Measurements from ENCODE around the gene MANSC4.

Gene MANSC4

GRCh38 chr12:27779920-27780611 is at the start of gene MANSC4, which contains the start of gene KLHL42:
MANSC4 (minus strand) TSS chr12:27780236; CDS start chr12:27771276, 8,960 bp downstream.
KLHL42 (plus strand) TSS chr12:27780233; CDS start chr12:27780331, 98 bp downstream.
- DNase-seq (ENCODE audit: low spot score in 2 of 2), result peak; percentile 57 to 84
- H3K9me3 Mint-ChIP-seq, result no peaks in the 10 kb centered on the region

DNA sequence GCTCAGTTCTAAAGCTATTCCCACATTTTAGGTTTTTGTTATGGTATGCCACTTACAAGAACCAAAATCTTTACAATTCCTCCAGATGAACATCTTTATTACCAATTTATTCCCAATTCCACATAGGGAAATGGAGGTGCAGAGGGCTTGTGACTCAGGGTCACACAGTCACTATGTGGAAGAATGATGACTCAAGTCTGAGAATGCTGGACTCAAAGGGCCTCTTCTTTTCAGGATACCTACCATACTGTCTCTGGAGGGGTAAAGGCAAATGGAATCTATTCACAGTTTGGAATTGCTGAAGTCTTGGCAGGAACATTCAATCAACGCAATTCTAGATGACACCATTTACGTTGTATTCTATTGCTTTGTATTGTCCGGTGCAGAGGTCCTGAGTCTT is 48.2 kb upstream of the MANSC4 start:
- Mint-ChIP-seq H3K4me3 (no peak overlapping the region), H3K4me1 (peaks cover 22% of the 10 kb centered on the region), H3K36me3 (peaks cover 6% of the 10 kb centered on the region), H3K9me3 (no peaks in the 10 kb centered on the region), H3K27ac (no peak overlapping the region)
- ATAC-seq (no peak), DNase-seq (ENCODE audit: low spot score in 2 of 2) (no peak)

More at GRCh38 chr12:27779920-27780611, at the start of gene MANSC4, which contains the start of gene KLHL42:
- Mint-ChIP-seq H3K4me1 (peaks cover 39% of the 10 kb centered on the region), H3K27ac (peak within 1 kb of the TSS; percentile 67), H3K4me3 (peak within 1 kb of the TSS; percentile 74), H3K36me3 (peaks cover 13% of the 10 kb centered on the region)
- peak; percentile 91 for ATAC-seq

DNA sequence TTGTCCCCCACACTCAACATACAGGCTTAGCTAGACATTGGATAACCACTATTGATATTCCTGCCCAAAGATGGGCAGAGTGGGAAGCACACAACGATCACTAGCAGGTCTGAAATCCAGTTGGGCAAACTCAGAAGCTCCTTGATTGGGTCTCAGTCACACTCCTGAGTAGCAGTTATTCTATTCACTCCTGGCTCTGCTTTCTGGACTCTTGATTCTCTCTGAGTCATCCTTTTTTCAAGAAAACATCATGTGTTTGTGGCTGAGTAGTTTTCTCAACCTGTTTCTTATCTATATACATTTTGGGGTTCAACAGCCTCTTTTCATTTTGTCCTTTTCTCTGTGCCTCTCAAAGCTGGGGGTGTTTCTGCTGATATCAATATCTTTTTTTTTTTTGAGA is 46.0 kb upstream of the MANSC4 start:
- Mint-ChIP-seq H3K4me3 (no peak overlapping the region), H3K4me1 (peaks cover 43% of the 10 kb centered on the region), H3K9me3 (no peaks in the 10 kb centered on the region), H3K27ac (no peak overlapping the region), H3K36me3 (peaks cover 14% of the 10 kb centered on the region)
- ATAC-seq, result no peak
- DNase-seq (ENCODE audit: low spot score in 2 of 2), result no peak

DNA sequence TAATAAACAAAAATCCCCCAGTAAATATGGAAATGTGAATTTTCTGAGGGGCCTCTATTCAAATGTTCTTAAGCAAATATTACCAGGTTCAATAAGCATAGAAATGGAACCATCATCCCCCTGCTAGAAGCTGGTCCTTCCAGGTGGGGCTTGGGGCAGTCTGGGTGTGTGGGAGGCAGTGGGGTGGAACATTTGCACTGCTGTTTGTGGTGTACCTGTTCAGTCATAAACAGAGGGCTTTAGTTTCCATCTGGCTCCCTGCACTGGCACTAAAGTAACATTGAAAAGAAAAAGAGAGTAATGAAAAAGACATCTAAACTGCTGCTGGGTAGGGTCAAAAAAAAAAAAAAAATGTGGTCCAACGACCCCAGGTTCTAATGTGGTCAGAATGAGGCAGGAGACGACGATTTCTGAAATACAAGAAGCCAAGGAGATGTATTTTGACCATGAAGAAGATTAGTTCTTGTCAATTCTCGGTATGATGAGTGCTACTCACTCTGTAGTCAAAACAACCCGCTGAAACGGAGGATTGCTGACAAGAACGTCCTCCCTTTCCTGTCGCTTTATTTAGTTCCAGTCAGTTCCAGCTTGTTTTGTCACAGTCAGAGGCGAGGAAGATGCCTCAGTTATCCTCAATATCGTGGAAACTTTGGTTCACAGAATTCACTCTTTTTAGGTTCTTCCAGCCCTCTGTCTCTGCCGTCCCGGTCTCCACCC is 44.2 kb upstream of the MANSC4 start:
- Mint-ChIP-seq H3K4me3 (peak overlapping the region; percentile 37), H3K36me3 (peaks cover 14% of the 10 kb centered on the region), H3K4me1 (peaks cover 43% of the 10 kb centered on the region), H3K9me3 (no peaks in the 10 kb centered on the region), H3K27ac (peak overlapping the region; percentile 10)
- ATAC-seq (peak; percentile 23), DNase-seq (ENCODE audit: low spot score in 2 of 2) (peak in 1 of 2 donors; percentile 57)

DNA sequence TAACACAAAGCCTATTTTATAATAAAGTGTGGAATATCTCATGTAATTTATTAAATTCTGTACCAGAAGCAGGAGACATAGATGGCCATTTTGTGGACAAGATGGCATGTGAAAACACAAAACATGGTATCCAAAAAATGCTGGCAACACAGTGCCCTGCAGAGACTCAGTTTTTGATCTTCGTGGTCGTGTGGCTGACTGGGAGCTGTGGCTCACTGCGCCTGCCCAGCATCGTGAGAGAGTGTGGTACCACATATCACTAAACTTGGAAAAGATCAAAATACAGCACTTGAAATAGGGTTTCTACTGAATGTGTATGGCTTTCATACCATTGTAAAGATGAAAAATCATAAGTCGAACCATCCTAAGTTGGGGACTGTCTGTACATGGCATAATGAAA is 43.0 kb upstream of the MANSC4 start:
- Mint-ChIP-seq H3K36me3 (peaks cover 14% of the 10 kb centered on the region), H3K9me3 (no peaks in the 10 kb centered on the region), H3K4me1 (peaks cover 43% of the 10 kb centered on the region), H3K27ac (peak overlapping the region; percentile 75), H3K4me3 (peak overlapping the region; percentile 14)
- ATAC-seq (no peak), DNase-seq (ENCODE audit: low spot score in 2 of 2) (no peak)

- ATAC-seq (peak; percentile 94), DNase-seq (ENCODE audit: low spot score in 2 of 2) (peak; percentile 48 to 90)
- H3K4me1 Mint-ChIP-seq, result peaks cover 43% of the 10 kb centered on the region
These were observed 42.2 kb upstream of the MANSC4 start for GRCh38 chr12:27822076-27822712.

DNA sequence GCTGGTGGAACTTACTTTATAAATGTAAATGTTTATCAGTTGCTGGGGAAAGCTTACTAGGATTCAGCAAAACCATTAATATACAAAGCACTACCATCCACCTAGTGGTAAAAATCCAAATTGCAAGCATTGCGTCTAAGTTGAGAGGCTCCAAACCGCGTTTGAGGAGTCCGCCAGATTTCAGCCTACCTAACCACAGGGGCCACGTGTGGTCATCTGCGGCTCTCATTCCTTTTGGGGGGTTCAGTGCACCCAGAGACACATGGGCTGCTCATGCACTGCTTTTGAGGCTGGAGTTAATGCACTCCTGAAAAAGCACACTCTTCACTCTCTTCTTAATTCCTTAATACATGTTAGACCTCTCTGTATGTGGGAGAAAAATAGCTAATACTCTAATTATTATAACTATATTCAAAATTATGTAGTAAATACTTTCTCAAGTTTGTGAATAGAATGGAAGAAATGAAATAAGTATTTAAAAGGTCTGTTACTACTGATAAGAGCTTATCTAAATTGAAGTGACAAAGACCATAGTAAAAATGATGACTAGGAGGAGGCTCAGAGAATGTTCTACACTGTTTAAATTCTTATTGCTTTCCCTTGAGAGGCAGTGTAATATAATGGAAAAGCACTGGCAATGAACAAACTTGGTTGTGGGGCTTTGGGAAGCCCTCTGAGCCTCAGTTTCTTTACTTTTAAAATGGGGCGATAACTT is 41.4 kb upstream of the MANSC4 start:
- H3K9me3 Mint-ChIP-seq, result no peaks in the 10 kb centered on the region
- peaks cover 42% of the 10 kb centered on the region for H3K4me1 Mint-ChIP-seq
- H3K4me3 Mint-ChIP-seq, result peak overlapping the region; percentile 14
- ATAC-seq (no peak), DNase-seq (ENCODE audit: low spot score in 2 of 2) (peak; percentile 34 to 68)
- peaks cover 14% of the 10 kb centered on the region for H3K36me3 Mint-ChIP-seq
- H3K27ac Mint-ChIP-seq, result peak overlapping the region; percentile 75

More at GRCh38 chr12:27822076-27822712, 42.2 kb upstream of the MANSC4 start:
- Mint-ChIP-seq H3K9me3 (no peaks in the 10 kb centered on the region), H3K4me3 (peak overlapping the region; percentile 14), H3K27ac (peak overlapping the region; percentile 75), H3K36me3 (peaks cover 14% of the 10 kb centered on the region)

DNA sequence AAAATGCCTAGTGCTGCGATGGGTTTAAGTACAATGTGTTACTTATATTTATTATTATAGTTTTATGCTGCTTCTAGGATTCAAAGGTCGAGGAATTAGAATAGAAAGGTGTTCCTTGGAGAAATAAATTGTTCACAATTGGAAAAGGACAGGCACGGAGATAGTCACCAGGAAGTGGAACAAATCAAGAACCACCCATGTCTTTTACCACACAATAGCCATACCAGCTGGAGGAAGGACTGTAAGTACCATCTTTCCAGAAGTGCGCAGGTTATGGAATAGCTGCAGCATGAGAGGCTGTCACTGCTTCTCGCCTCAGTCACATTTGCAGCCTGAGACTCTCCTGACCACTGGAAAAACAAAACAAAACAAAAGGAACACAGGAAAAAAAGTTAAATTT is 40.5 kb upstream of the MANSC4 start:
- peaks cover 36% of the 10 kb centered on the region for H3K4me1 Mint-ChIP-seq
- no peaks in the 10 kb centered on the region for H3K9me3 Mint-ChIP-seq
- no peak overlapping the region for H3K4me3 Mint-ChIP-seq
- ATAC-seq (no peak), DNase-seq (ENCODE audit: low spot score in 2 of 2) (no peak)
- peaks cover 14% of the 10 kb centered on the region for H3K36me3 Mint-ChIP-seq
- no peak overlapping the region for H3K27ac Mint-ChIP-seq

DNA sequence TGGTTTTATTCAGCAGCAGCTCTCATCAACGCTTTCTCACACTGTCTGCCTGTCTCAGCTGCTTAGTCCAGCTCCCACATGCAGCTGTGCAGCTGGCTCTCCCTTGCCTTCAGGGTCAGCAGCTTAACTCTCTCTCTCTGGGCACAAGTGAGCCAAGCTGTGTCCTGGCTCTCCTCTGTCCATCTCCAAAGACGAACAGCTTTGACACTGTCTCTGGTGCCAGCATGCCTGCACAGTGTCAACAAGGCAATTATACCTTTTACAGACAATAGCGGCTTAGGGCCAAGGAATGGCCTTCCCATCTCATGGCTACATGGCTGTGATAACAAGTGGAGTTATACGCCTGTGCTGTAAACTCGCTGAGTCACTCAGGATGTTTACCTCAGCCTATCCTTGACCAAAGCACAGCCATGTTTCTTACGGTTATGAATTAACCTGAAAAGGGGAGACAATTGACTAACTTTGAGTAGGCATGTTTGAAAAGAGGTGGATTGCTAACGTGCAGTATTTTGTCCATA is 38.4 kb upstream of the MANSC4 start:
- DNase-seq (ENCODE audit: low spot score in 2 of 2) (no peak), ATAC-seq (no peak)
- Mint-ChIP-seq H3K4me3 (no peak overlapping the region), H3K27ac (no peak overlapping the region), H3K36me3 (peaks cover 8% of the 10 kb centered on the region), H3K9me3 (no peaks in the 10 kb centered on the region), H3K4me1 (peaks cover 22% of the 10 kb centered on the region)

GRCh38 chr12:27817766-27818165 is 37.7 kb upstream of the MANSC4 start:
- no peak for DNase-seq (ENCODE audit: low spot score in 2 of 2)
- no peak for ATAC-seq

GRCh38 chr12:27814851-27815591 is 35.0 kb upstream of the MANSC4 start:
- no peaks in the 10 kb centered on the region for H3K9me3 Mint-ChIP-seq
- no peaks in the 10 kb centered on the region for H3K4me1 Mint-ChIP-seq
- no peak for DNase-seq (ENCODE audit: low spot score in 2 of 2)
- no peak for ATAC-seq
- no peaks in the 10 kb centered on the region for H3K36me3 Mint-ChIP-seq
- H3K4me3 Mint-ChIP-seq, result no peak overlapping the region
- H3K27ac Mint-ChIP-seq, result no peak overlapping the region

More at GRCh38 chr12:27817766-27818165, 37.7 kb upstream of the MANSC4 start:
- Mint-ChIP-seq H3K9me3 (no peaks in the 10 kb centered on the region), H3K4me3 (no peak overlapping the region), H3K27ac (peak overlapping the region; percentile 50), H3K4me1 (peaks cover 17% of the 10 kb centered on the region), H3K36me3 (peaks cover 8% of the 10 kb centered on the region)

DNA sequence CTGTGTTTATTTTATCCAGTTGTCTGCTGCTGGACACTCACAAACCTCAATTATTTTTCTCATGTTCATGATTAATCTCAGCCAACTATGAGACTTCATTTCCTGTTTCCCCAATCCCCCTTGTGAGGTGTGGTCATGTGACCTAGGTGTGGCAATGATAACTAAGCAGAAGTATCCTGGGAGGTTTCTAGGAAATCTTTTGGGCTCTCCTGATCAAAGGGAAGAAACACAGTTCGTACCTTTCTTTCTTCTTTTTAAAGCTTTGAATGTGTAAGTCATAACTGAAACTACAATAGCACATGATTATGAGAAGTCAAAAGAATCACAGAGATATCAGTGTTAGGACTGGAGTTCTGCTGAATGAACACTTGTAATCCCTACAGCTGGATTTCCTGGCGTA is 34.4 kb upstream of the MANSC4 start:
- no peaks in the 10 kb centered on the region for H3K9me3 Mint-ChIP-seq
- H3K36me3 Mint-ChIP-seq, result no peaks in the 10 kb centered on the region
- DNase-seq (ENCODE audit: low spot score in 2 of 2), result no peak
- H3K27ac Mint-ChIP-seq, result no peak overlapping the region
- H3K4me3 Mint-ChIP-seq, result no peak overlapping the region
- ATAC-seq, result no peak
- H3K4me1 Mint-ChIP-seq, result no peaks in the 10 kb centered on the region

- Mint-ChIP-seq H3K4me3 (no peak overlapping the region), H3K9me3 (peaks cover 3% of the 10 kb centered on the region), H3K36me3 (no peaks in the 10 kb centered on the region), H3K27ac (no peak overlapping the region), H3K4me1 (peaks cover 8% of the 10 kb centered on the region)
- ATAC-seq (no peak), DNase-seq (ENCODE audit: low spot score in 2 of 2) (no peak)
These were observed 32.5 kb upstream of the MANSC4 start for GRCh38 chr12:27812502-27812901.

DNA sequence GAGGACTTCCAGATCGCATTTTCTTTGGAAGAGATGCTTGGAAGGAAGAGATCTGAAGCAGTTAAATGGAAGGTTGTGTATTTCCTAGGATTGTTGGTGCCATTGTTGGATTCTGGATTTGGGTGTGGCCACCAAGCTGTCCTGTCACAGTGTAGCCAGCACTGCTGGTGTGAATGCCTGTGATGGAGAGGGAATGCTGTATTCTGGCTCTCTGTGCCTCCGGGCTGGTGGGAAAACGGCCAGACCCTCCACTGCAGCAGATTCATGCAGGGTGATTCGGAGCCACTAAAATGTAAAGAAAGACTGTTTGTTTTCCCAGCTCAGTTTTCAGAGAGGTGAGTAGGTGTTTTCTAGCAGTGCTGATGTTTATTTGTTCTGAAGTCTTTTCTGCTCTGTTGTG is 30.7 kb upstream of the MANSC4 start:
- H3K4me3 Mint-ChIP-seq, result no peak overlapping the region
- H3K27ac Mint-ChIP-seq, result no peak overlapping the region
- no peaks in the 10 kb centered on the region for H3K36me3 Mint-ChIP-seq
- peaks cover 3% of the 10 kb centered on the region for H3K9me3 Mint-ChIP-seq
- no peak for ATAC-seq
- DNase-seq (ENCODE audit: low spot score in 2 of 2), result no peak
- H3K4me1 Mint-ChIP-seq, result peaks cover 25% of the 10 kb centered on the region

Data from stimulated activated effector memory CD8-positive, alpha-beta T cell treated with anti-CD3 and anti-CD28 coated beads, Interleukin-12 subunit alpha, Interleukin-12 subunit beta, amount 100 ng/mL, for 72 hours (primary cell).